ENCODE results near the gene RAPGEF4. TPM values are rescaled to one million over a fixed set of nuclear protein-coding genes. Genes with fewer than 3 reads are reported as not detected.
"Not testable (repeated sequence)": the region's sequence is repeated elsewhere in the genome, so short reads cannot be mapped to it uniquely, and the experiment has no call there.

The RAPGEF4 gene
- total RNA-seq, 1 donor from 2014 or later, result 0.73 TPM

DNA sequence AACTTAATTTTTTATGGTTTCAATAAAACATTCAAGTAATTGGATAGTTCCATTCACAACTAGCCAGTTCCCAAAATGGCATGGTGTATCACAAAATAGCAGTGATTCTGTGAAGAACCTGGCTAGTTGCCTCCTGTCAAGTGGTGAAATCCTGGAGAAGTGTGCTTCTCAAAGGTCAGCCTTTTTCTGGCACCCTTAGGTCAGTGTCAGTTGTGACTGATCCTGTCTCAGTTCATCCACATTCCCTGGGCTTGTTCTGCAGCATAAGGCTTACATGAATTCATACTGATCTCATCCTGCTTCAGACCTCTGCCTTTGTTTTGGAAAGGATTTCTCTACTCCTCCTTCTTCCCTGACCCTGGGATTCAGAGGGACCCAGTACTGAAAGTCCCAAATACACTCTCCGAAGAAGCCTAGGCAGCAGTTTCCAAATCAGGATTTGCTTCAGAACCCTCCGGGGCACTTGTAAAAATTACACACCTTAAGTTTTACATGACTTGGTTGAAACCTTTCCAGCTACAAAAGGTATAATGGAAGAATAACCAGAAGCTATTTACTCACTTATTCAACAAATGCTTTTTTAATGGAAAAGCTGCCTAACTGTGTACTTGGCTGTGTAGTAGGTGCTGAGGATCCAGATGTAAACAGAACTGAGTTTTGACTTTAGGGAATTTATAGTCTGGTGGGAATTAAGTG is 351.0 kb downstream of the RAPGEF4 start:
- intact Hi-C loops (cut with micrococcal nuclease), result no loop called here

DNA sequence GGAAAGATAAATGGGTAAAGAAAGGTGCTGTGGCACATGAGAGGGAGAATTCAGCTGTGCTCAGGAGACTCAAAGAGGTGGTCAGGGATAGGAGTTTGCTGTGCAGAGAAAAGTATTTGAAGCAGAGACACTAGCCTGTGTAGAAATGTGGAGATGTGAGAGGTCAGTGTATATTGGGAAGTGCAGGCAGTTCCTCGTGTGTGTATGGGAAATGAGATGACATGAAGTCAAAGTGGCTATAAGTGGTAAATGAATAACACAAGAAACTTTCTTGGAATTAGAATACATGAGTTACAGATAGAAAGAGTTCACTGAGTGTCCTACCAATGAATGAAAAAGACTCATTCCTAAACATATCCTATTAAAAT is 351.6 kb downstream of the RAPGEF4 start:
- intact Hi-C loops (cut with micrococcal nuclease), result no loop called here

DNA sequence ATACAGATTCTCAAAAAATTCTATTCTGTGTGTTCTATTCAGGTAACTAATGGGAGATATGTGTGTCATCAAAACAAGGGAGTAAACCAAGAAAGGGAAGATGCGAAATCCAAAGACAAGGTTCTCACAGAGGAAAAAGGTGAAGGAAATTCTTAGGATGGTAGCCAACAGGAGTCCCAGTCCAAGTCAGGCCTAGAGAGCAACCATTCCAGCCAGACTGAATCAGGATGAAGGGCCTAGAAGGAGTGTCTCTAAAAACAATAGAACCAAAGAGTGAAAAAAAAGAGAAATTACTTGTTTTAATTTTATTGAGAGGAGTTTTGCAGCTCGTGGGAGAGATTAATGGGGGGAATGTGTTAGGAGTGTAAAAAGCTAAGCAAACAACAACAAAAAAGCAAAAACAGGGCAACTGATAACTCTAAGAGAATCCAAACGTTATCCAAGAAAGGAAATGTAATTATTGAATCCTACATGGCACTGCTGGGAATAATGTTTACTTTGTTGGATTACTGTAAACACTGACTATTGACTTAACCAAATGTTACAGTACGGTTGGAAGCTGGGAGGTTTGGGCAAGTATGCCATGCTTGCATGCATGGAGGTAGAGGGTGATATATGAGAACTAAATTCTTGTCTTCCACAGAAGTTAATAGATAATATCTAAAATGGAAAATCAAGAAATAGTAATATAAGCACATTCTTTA is 352.3 kb downstream of the RAPGEF4 start:
- intact Hi-C loops (cut with micrococcal nuclease), result no loop called here

DNA sequence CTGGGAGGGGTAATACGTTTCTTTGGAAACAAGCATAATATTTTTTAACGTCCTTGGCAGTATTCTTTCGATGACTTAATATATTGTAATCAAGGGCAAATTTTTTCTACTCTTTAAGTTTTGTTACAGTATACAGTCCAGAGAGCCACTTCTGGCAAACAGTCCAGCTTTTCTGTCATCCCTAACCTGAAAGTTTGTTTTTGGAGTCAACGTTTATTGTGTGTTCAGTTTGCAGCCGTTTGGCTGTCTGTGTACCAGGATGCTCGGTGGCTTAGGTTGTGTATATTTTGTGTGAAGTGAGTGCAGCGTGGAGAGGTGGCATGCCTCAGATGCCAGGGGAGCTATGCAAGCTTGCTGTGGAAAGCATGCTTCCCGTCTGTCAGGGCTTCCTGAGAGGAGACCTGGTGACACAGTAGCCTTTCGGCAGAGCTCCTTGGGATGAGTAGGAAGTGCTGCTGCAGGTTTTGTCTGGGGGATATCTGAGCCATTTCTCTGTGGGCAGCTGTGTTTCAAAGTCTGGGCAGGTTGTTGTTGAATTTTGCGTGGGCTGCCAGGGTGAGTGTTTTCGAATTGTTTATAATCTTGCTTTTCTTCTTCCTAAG is 354.7 kb downstream of the RAPGEF4 start:
- intact Hi-C loops (cut with micrococcal nuclease), result no loop called here

DNA sequence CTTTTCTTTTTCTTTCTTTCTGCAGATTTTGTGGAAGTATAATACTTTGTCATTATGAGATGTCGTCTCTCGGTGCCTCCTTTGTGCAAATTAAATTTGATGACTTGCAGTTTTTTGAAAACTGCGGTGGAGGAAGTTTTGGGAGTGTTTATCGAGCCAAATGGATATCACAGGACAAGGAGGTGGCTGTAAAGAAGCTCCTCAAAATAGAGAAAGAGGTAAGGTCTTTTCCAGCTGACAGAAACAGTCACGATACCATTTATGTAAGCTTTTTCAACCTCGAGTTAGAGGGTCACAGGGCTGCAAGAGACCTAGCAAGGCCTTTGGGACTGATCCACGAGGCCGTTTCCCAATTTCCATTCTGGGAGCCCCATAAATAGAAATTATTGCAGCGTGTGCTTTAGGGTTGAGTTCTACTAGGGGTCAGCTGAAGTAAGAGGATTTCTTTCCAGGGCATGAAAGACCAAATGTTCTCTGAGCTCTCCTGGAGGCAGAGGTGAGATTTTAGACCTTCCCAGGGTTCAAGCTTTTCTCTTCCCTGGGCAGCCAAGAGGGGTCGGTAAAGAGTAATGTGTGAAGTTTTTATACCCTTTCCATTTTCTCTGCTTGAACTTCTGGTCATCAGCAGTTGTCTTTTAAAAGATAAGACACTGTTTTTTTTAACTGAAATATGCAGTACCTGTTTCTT is 355.5 kb downstream of the RAPGEF4 start:
- intact Hi-C loops (cut with micrococcal nuclease), result loop anchor here (1.0 kb wide), 1 partner anchor 119 kb away; no protein-coding TSS in a partner anchor

DNA sequence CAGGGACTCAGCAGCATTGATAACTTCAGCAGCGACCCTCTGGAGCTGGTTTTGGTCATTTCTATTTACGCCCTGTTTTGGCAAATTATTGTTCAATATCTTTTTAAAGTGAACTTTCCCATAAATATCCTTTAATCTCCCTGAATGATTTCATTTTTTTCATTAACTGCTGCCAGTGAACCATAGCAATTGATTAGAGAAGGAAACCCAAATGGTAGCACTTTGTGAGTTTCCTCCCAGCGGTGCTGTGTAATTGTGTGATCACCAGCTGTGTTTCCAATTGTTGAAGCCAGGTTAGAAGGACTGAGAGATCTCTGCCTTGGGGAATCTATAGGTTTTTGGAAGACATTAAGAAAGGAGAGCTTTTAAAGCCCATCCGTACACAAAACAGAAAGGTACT is 356.3 kb downstream of the RAPGEF4 start:
- intact Hi-C loops (cut with micrococcal nuclease), result loop anchor here (1.0 kb wide), 1 partner anchor 118 kb away; no protein-coding TSS in a partner anchor

DNA sequence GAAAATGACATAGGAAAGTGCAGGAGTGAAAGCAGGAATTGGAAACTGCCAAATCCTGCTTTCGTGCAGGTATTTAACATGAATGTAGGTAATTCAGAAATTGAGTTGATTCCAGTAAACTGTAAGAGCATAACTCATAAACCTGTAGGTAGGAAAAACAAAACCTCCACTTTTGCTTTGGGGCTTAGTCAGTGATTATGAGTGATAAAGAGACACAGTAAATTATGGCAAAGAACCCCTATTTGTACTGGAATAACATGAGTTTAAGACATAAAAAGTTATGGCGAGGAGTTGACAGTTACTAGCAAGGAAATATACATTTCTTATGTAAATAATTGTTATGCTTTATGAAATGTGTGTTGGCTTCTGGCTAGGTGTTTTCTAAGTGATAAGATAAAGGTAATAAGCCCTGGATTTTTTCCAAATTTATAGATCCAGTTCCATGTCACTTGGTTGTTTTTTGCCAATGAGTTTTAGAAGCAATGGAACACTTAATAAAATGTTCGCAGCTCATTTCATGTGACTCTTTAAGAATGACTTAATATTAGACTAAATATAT is 357.3 kb downstream of the RAPGEF4 start:
- intact Hi-C loops (cut with micrococcal nuclease), result no loop called here

DNA sequence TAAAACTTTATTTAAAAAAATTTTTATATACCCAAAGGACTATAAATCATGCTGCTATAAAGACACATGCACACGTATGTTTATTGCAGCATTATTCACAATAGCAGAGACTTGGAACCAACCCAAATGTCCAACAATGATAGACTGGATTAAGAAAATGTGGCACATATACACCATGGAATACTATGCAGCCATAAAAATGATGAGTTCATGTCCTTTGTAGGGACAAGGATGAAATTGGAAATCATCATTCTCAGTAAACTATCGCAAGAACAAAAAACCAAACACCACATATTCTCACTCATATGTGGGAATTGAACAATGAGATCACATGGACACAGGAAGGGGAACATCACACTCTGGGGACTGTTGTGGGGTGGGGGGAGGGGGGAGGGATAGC is 358.0 kb downstream of the RAPGEF4 start:
- intact Hi-C loops (cut with micrococcal nuclease), result not testable (repeated sequence)

DNA sequence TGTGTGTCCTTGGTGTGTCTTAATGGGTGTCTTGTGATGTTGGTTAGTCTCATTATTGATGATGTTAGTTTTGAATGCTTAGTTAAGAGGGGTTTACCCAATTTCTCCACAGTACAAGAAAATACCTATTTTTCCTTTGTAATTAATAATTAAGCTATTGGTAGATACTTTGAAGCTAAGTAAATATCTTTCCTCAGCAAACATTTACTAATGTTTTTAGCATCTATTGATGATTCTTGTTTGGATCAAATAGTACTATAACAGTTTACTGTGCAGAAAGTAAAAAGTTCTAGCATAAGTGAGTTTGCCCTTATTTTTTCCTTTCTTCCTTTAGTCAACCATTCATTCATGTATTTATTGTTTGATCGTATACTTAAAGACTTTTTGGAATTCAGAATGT is 359.1 kb downstream of the RAPGEF4 start:
- intact Hi-C loops (cut with micrococcal nuclease), result no loop called here

DNA sequence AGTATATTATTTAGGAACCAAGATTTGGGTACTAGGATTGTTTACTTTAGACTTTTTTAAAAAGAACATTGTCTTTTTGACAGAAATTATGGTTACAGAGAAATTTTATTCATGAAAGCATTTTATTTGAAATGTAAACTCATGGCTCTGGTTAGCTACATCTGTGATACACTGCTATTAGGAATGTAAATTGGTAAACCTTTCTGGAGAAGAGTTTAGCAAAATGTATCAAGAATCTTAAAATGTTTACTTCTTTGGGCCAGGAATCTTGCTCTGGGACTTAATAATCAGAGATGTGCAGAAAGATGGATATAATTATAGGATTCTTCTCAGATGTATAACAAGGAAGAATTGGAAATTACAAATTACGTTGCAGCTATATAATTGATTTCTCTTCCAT is 359.7 kb downstream of the RAPGEF4 start:
- intact Hi-C loops (cut with micrococcal nuclease), result no loop called here

DNA sequence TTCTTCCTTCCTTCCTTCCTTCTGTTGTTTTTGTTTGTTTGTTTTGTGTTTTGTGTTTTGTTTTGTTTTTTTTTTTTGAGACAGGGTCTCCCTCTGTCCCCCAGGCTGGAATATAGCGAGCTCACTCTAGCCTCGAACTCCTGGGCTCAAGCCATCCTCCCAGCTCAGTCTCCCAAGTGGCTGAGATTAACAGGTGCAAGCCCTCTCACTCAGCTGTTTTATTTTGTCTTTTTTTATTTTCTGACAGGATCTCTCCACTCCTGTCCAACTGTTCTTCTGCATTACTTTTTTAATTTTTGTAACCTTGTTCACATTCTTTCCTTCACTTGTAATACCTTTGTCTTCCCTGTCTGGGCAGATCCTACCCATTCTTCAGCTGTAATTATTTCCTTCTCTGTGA is 363.6 kb downstream of the RAPGEF4 start:
- intact Hi-C loops (cut with micrococcal nuclease), result no loop called here

DNA sequence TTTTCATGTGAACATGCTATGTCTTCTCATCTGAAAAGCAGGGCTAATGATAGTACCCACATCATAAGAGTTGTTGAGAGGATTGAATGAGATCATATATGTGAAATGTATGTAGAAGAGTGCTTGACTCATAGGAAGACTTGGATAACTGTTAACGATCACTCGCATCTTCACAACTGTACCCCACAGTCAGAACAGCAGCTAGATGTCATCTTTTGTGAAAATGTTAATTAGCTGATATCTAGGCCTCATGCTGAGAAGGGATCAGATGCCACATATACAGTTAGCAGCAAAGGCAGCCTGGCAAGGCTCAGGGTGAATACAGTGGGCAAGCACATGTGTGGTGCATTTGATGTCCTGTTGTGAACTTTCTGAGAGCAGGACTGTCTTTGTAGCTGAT is 364.2 kb downstream of the RAPGEF4 start:
- intact Hi-C loops (cut with micrococcal nuclease), result no loop called here

DNA sequence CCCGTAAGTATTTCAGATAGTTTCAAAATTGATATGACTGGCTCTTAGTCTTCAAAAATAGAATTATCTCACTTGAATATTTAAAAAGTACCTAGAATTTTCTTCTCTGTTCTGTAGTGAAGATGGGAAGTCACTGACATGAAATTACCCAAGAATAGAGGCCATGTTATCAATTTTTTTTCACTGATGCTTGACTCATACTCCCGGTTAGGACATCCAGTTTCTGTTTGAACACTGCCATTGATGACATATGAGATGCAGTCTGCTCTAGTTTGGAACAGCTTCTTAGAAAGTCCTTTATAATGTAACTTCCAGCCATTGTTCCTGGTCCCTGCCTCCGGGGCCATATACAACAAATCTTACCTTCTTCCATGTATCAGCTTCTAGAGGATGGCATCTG is 366.0 kb downstream of the RAPGEF4 start:
- intact Hi-C loops (cut with micrococcal nuclease), result no loop called here

Other genes with a start within 250 kb of the RAPGEF4 start
- 25.5 and 26.7 TPM in 2 replicates for gene PDK1, start 179.8 kb upstream of the RAPGEF4 start, total RNA-seq